Measurements from ENCODE around the gene HSD17B11.

The HSD17B11 gene

DNA sequence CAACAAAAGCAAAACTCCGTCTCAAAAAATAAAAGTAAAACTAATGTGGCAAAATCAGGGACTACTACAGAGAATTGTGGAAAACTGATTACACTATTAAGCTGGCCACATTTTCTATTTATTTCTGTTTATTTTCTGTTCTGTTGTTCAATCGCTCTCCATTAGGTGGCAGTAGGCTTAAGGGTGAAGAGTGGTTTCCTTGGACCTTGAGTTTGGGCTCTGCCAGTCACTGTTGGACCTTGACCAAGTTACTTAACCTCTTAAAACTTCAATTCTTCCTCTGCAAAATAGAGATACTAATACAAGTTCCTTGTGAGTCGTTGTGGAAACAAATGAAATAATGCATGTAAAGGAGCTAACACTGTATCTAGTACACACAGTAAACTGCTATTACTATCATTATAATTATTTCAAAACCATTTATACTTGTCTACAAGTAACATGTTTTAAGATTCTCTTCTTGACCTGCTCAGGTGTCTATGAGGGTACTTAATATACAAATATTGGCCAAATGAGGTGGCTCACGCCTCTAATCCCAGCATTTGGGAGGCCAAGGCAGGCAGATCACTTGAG lies 15.2 kb downstream of the HSD17B11 start:
- Histone ChIP-seq H3K27me3 (no peaks in the 10 kb centered on the region), H3K27ac (peak overlapping the region; percentile 52), H3K9me3 (no peaks in the 10 kb centered on the region), H3K4me1 (ENCODE audit: control insufficient read depth in 1 of 2, insufficient read depth in 1 of 2, low read depth in 1 of 2, low read length in 1 of 2) (peaks cover 0 to 8% of the 10 kb centered on the region in 2 experiments), H3K36me3 (peaks cover 93% of the 10 kb centered on the region), H3K4me3 (ENCODE audit: low read depth in 1 of 2, low read length in 1 of 2) (no peak overlapping the region)
- TF ChIP-seq CTCF (IDR thresholded peaks at IDR 0.05) = peak; percentile 62

- Histone ChIP-seq H3K36me3 (peaks cover 98% of the 10 kb centered on the region), H3K27me3 (no peaks in the 10 kb centered on the region), H3K4me3 (ENCODE audit: low read depth in 1 of 2, low read length in 1 of 2) (no peak overlapping the region), H3K27ac (no peak overlapping the region), H3K9me3 (no peaks in the 10 kb centered on the region), H3K4me1 (ENCODE audit: control insufficient read depth in 1 of 2, insufficient read depth in 1 of 2, low read depth in 1 of 2, low read length in 1 of 2) (no peaks in the 10 kb centered on the region)
- TF ChIP-seq CTCF (IDR thresholded peaks at IDR 0.05) = no peak
Observed at GRCh38 chr4:87370068-87370467, 20.9 kb downstream of the HSD17B11 start.

- no peak for TF ChIP-seq CTCF (IDR thresholded peaks at IDR 0.05)
- Histone ChIP-seq H3K9me3 (no peaks in the 10 kb centered on the region), H3K27me3 (no peaks in the 10 kb centered on the region), H3K27ac (peak overlapping the region; percentile 1), H3K4me3 (ENCODE audit: low read depth in 1 of 2, low read length in 1 of 2) (no peak overlapping the region), H3K36me3 (peaks cover 98% of the 10 kb centered on the region), H3K4me1 (ENCODE audit: control insufficient read depth in 1 of 2, insufficient read depth in 1 of 2, low read depth in 1 of 2, low read length in 1 of 2) (no peaks in the 10 kb centered on the region)
Observed at GRCh38 chr4:87366521-87367162, 24.3 kb downstream of the HSD17B11 start.

- H3K27ac ChIP-seq = no peak overlapping the region
- no peak for TF ChIP-seq CTCF (IDR thresholded peaks at IDR 0.05)
- no peaks in the 10 kb centered on the region for H3K9me3 ChIP-seq
- peaks cover 100% of the 10 kb centered on the region for H3K36me3 ChIP-seq
- no peak overlapping the region for H3K4me3 ChIP-seq (ENCODE audit: low read depth in 1 of 2, low read length in 1 of 2)
- no peaks in the 10 kb centered on the region for H3K27me3 ChIP-seq
- no peaks in the 10 kb centered on the region for H3K4me1 ChIP-seq (ENCODE audit: control insufficient read depth in 1 of 2, insufficient read depth in 1 of 2, low read depth in 1 of 2, low read length in 1 of 2)
Observed at GRCh38 chr4:87365348-87365747, 25.6 kb downstream of the HSD17B11 start.

GRCh38 chr4:87363552-87363951 lies 27.4 kb downstream of the HSD17B11 start:
- Histone ChIP-seq H3K9me3 (no peaks in the 10 kb centered on the region), H3K4me1 (ENCODE audit: control insufficient read depth in 1 of 2, insufficient read depth in 1 of 2, low read depth in 1 of 2, low read length in 1 of 2) (no peaks in the 10 kb centered on the region), H3K27me3 (no peaks in the 10 kb centered on the region), H3K27ac (no peak overlapping the region), H3K36me3 (peaks cover 100% of the 10 kb centered on the region), H3K4me3 (ENCODE audit: low read depth in 1 of 2, low read length in 1 of 2) (no peak overlapping the region)
- no peak for TF ChIP-seq CTCF (IDR thresholded peaks at IDR 0.05)
